GM12878 (cell line): ENCODE results near the gene TNRC6C. TPM values are rescaled to one million over a fixed set of nuclear protein-coding genes. Genes with fewer than 3 reads are reported as not detected.

Experiments
- ATAC-seq: fragments of 200-7000 bp; cut with Tn5 transposase; 3 replicates; pipeline ENCODE4 v1.9.1; 2020; ENCODE audit warnings: mild to moderate bottlenecking, moderate library complexity
- BruUV-seq: library from RNA; stranded (reverse); fragments of 400-500 nt; replicated peaks from 2 replicates; lab custom pipeline; 2021; lab: Mats Ljungman, UMichigan
- CTCF ChIA-PET: fragments of 300-600 bp; sonication (Branson Sonifier 250); formaldehyde crosslinking; extraction: SDS; loops from one replicate; lab custom pipeline; 2021; ENCODE audit warnings: inconsistent platforms; lab: Yijun Ruan, JAX
- POLR2A ChIA-PET: fragments of 350-600 bp; formaldehyde crosslinking; extraction: SDS; loops from one replicate; lab custom pipeline; 2021; ENCODE audit warnings: inconsistent platforms; lab: Charles Lee
- RAD21 ChIA-PET: fragments of 300-600 bp; sonication (Branson Sonifier 250); formaldehyde crosslinking; loops from one replicate; lab custom pipeline; 2023; ENCODE audit warnings: antibody characterized with exemption; ENCODE audit not compliant: unreplicated experiment; lab: Charles Lee
- SMC1A ChIA-PET: fragments of 300-600 bp; sonication (Branson Sonifier 250); formaldehyde crosslinking; loops from one replicate; lab custom pipeline; 2023; ENCODE audit not compliant: unreplicated experiment, uncharacterized antibody; lab: Charles Lee
- DNase-seq: peaks from one replicate; pipeline ENCODE4 v3.0.0-alpha.2; 2011; ENCODE audit warnings: low read depth, low spot score
- FAIRE-seq: peaks from 3 replicates; lab custom pipeline; 2011; peaks lifted over from hg19 to GRCh38; lab: Jason Lieb, UNC
- H2AFZ ChIP-seq: 2 replicates; pipeline ENCODE4 v1.6.0; 2011; ENCODE audit warnings: low read depth, low read length, control low read depth; ENCODE audit not compliant: control insufficient read depth
- H3K27ac ChIP-seq: 2 replicates; pipeline ENCODE4 v1.5.1; 2011; ENCODE audit warnings: control low read depth; ENCODE audit not compliant: control insufficient read depth, insufficient read depth
- H3K27me3 ChIP-seq, 2 experiments: replicated peaks in 1 of 2; 2 replicates each; pipeline versions ENCODE4 v1.6.0 to v1.6.1; 2011; ENCODE audit warnings: low read length in 1 of 2; ENCODE audit not compliant: control insufficient read depth in 2 of 2, insufficient read depth in 2 of 2
- H3K36me3 ChIP-seq, 2 experiments: 2 replicates each; pipeline ENCODE4 v1.5.1; 2011; ENCODE audit warnings: low read length in 1 of 2; ENCODE audit not compliant: control insufficient read depth in 2 of 2, insufficient read depth in 2 of 2
- H3K4me1 ChIP-seq: 2 replicates; pipeline ENCODE4 v1.6.1; 2011; ENCODE audit warnings: mild to moderate bottlenecking, low read length, moderate library complexity, mixed read lengths; ENCODE audit not compliant: control insufficient read depth, insufficient read depth
- H3K4me2 ChIP-seq: 2 replicates; pipeline ENCODE4 v1.6.0; 2011; ENCODE audit warnings: control low read depth; ENCODE audit not compliant: control insufficient read depth, insufficient read depth
- H3K4me3 ChIP-seq: fragments of 200-600 bp; sonication (generic); 2 replicates; pipeline ENCODE4 v1.5.1; 2016
- H3K79me2 ChIP-seq: 2 replicates; pipeline ENCODE4 v1.6.0; 2011; ENCODE audit warnings: low read length; ENCODE audit not compliant: control insufficient read depth, insufficient read depth
- H3K9ac ChIP-seq: 2 replicates; pipeline ENCODE4 v1.8.0; 2011; ENCODE audit warnings: low read length, control low read depth, mixed read lengths; ENCODE audit not compliant: control insufficient read depth, insufficient read depth
- H3K9me3 ChIP-seq: replicated peaks from 3 replicates; pipeline ENCODE4 v1.5.1; 2011; ENCODE audit warnings: mild to moderate bottlenecking, low read length; ENCODE audit not compliant: control insufficient read depth, insufficient read depth
- H4K20me1 ChIP-seq: 2 replicates; pipeline ENCODE4 v1.6.0; 2011; ENCODE audit not compliant: control insufficient read depth, insufficient read depth
- USF2 ChIP-seq: IDR thresholded peaks from 2 replicates; pipeline ENCODE4 v1.6.1; 2011; ENCODE audit warnings: low read depth, low read length, improper control_type of control experiment, borderline replicate concordance
- WGBS: methylation state at CpG from one replicate; pipeline ENCODE4 v1.1.6; 2016; ENCODE audit warnings: low lambda C conversion rate; ENCODE audit not compliant: insufficient replicate concordance, insufficient coverage; ENCODE audit errors: missing lambda C conversion rate; 5-methylcytosine and 5-hydroxymethylcytosine counted together
- in situ Hi-C: fragments of 300-500 bp; cut with MboI; formaldehyde crosslinking; loops from 9 replicates; pipeline ENCODE4 v1.14.3; 2018; ENCODE audit warnings: mixed read lengths
- intact Hi-C: fragments of 100-400 bp; cut with micrococcal nuclease; formaldehyde crosslinking; loops from one replicate; pipeline ENCODE4 v1.14.2; 2022; ENCODE audit not compliant: unreplicated experiment
- polyA plus RNA-seq, 11 experiments: library from polyadenylated mRNA; depleted of rRNA in 4 of 11; unstranded in 6 of 11; stranded (reverse) in 5 of 11; fragments of >200 nt; fragmentation: Nextera tagmentation in 4 of 11; fragmentation: Illumina TruSeq in 1 of 11; extraction: Ambion mirVana in 4 of 11; extraction: Trizol in 1 of 11; gene quantifications; 1 replicate in 1 of 11; 2 replicates in 10 of 11; pipeline versions ENCODE4 v1.2.1 to v1.2.3, GENCODE V29; 2011 to 2016; ENCODE audit warnings: inconsistent platforms in 2 of 11, missing spikeins in 2 of 11, low read depth in 1 of 11
- total RNA-seq, 4 experiments: library from RNA; depleted of rRNA in 3 of 4; stranded (reverse); fragments of >200 nt in 3 of 4; fragmentation: Illumina TruSeq in 1 of 4; extraction: Trizol in 1 of 4; gene quantifications; 2 replicates each; pipeline versions ENCODE4 v1.2.1 to v1.2.3, GENCODE V29; 2013 to 2021
- TF ChIP-seq, protein P1 (sequence below): fragments of 150-350 bp; IDR thresholded peaks from 2 replicates; pipeline ENCODE4 v1.6.1; 2014; ENCODE audit warnings: mild to moderate bottlenecking, low read depth, low read length
- TF ChIP-seq, protein P2 (sequence below), 3 experiments: IDR thresholded peaks in 2 of 3; conservative IDR thresholded peaks in 1 of 3; 2 replicates each; pipeline ENCODE4 v1.5.1; 2011; ENCODE audit warnings: low read depth in 3 of 3, low read length in 3 of 3, mild to moderate bottlenecking in 3 of 3, control low read depth in 2 of 3, moderate library complexity in 2 of 3, inconsistent platforms in 1 of 3, mixed read lengths in 1 of 3; ENCODE audit not compliant: control insufficient read depth in 2 of 3, insufficient read depth in 1 of 3; ENCODE audit errors: extremely low read depth in 1 of 3
- TF ChIP-seq, protein P3 (sequence below): IDR thresholded peaks from 2 replicates; pipeline ENCODE4 v1.6.1; 2012; ENCODE audit warnings: low read depth, low read length, improper control_type of control experiment

TNRC6C gene
- total and polyA plus RNA-seq, 10 of the 15 experiments (the other 5 are each of a cell fraction or from before 2014, with no cell fraction given), result 0.40 to 6.1 (median 0.96) TPM

DNA sequence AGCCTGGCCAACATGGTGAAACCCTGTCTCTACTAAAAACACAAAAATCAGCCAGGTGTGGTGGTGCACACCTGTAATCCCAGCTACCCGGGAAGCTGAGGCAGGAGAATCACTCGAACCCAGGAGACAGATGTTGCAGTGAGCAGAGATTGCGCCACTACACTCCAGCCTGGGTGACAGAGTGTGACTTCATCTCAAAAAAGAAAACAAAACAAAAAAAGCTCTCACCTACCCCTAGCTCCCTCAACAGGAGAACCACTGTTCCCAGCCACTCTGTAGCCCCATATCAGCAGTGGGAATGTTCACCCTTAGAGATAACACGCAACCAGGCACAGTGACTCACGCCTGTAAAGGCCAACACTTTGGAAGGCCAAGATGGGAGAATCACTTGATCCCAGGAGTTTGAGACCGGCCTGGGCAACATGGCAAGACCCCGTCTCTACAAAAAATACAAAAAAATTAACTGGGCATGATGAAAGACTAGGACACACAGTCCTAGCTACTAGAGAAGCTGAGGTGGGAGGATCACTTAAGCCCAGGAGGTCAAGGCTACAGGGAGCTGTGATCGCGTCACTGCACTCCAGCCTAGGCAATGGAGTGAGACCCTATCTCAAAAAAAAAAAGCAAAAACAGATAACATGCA is 177.5 kb downstream of the TNRC6C start:
- DNase-seq (no peak), ATAC-seq (no peak), FAIRE-seq (no peak)
- ChIA-PET SMC1A (interaction anchor here (0.7 to 5.1 kb wide), 14 partner anchors 8 to 116 kb away, joined by 3 to 51 read pairs (median 4); no protein-coding TSS in a partner anchor), POLR2A (interaction anchor here (0.6 to 3.7 kb wide), 9 partner anchors 9 to 116 kb away, joined by 3 to 16 read pairs (median 3); no protein-coding TSS in a partner anchor), CTCF (interaction anchor here (0.6 to 9.5 kb wide), 19 partner anchors 8 to 122 kb away, joined by 3 to 132 read pairs (median 10); partner anchors contain the start of genes AFMID, C17orf99, SYNGR2 and TK1), RAD21 (interaction anchor here (0.6 to 6.8 kb wide), 5 partner anchors 11 to 116 kb away, joined by 3 to 83 read pairs (median 4); no protein-coding TSS in a partner anchor)
- H3K79me2 ChIP-seq, result peaks cover 51% of the 10 kb centered on the region
- in situ Hi-C loops, result no loop called here
- H3K4me2 ChIP-seq, result no peak overlapping the region
- H3K27me3 ChIP-seq, result no peaks in the 10 kb centered on the region
- no peak overlapping the region for H3K4me3 ChIP-seq
- WGBS, result 94% methylated on average over 9 of the region's 9 CpGs
- H3K4me1 ChIP-seq, result peaks cover 57% of the 10 kb centered on the region
- no peak overlapping the region for H3K9ac ChIP-seq
- peaks cover 13 to 16% of the 10 kb centered on the region in 2 experiments; a peak in 3 of 4 replicates for H3K36me3 ChIP-seq
- no peaks in the 10 kb centered on the region for H3K9me3 ChIP-seq
- H4K20me1 ChIP-seq, result no peaks in the 10 kb centered on the region
- BruUV-seq, result no TSS peak
- intact Hi-C loops, result loop anchor here (2.0 kb wide), 1 partner anchor 37 kb away; no protein-coding TSS in a partner anchor
- no peak overlapping the region for H2AFZ ChIP-seq
- TF ChIP-seq, protein P1, sequence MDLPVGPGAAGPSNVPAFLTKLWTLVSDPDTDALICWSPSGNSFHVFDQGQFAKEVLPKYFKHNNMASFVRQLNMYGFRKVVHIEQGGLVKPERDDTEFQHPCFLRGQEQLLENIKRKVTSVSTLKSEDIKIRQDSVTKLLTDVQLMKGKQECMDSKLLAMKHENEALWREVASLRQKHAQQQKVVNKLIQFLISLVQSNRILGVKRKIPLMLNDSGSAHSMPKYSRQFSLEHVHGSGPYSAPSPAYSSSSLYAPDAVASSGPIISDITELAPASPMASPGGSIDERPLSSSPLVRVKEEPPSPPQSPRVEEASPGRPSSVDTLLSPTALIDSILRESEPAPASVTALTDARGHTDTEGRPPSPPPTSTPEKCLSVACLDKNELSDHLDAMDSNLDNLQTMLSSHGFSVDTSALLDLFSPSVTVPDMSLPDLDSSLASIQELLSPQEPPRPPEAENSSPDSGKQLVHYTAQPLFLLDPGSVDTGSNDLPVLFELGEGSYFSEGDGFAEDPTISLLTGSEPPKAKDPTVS, result no peak
- TF ChIP-seq USF2, result no peak
- TF ChIP-seq, protein P2, sequence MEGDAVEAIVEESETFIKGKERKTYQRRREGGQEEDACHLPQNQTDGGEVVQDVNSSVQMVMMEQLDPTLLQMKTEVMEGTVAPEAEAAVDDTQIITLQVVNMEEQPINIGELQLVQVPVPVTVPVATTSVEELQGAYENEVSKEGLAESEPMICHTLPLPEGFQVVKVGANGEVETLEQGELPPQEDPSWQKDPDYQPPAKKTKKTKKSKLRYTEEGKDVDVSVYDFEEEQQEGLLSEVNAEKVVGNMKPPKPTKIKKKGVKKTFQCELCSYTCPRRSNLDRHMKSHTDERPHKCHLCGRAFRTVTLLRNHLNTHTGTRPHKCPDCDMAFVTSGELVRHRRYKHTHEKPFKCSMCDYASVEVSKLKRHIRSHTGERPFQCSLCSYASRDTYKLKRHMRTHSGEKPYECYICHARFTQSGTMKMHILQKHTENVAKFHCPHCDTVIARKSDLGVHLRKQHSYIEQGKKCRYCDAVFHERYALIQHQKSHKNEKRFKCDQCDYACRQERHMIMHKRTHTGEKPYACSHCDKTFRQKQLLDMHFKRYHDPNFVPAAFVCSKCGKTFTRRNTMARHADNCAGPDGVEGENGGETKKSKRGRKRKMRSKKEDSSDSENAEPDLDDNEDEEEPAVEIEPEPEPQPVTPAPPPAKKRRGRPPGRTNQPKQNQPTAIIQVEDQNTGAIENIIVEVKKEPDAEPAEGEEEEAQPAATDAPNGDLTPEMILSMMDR (IDR thresholded peaks at IDR 0.05 in 2 of 3, conservative IDR thresholded peaks at IDR 0.05 in 1 of 3; ENCODE audit: control insufficient read depth in 2 of 3, extremely low read depth in 1 of 3, insufficient read depth in 1 of 3, low read depth in 3 of 3, low read length in 3 of 3), result no peak
- TF ChIP-seq, protein P3, sequence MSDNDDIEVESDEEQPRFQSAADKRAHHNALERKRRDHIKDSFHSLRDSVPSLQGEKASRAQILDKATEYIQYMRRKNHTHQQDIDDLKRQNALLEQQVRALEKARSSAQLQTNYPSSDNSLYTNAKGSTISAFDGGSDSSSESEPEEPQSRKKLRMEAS, result no peak
- H3K27ac ChIP-seq, result no peak overlapping the region
